Activated CD4-positive, alpha-beta T cell treated with anti-CD3 and anti-CD28 coated beads, Interleukin-2, Interleukin-4, amounts not matched to agents 100 ng/mL and 50 ng/mL, durations not matched to agents 16 hours and 8 hours (primary cell): ENCODE results near the gene SPDYE3.

Source experiments
- DNase-seq: peaks from one replicate; pipeline ENCODE4 v3.0.0-alpha.2; 2020; ENCODE audit warnings: low spot score

The SPDYE3 gene

GRCh38 chr7:100371561-100372171, 64.2 kb downstream of the SPDYE3 start:
- no peak for DNase-seq
